GM12878 (cell line): ENCODE results near the gene FAM229A. TPM values are rescaled to one million over a fixed set of nuclear protein-coding genes. Genes with fewer than 3 reads are reported as not detected.

Experiments
- ATAC-seq: fragments of 200-7000 bp; cut with Tn5 transposase; 3 replicates; pipeline ENCODE4 v1.9.1; 2020; ENCODE audit warnings: mild to moderate bottlenecking, moderate library complexity
- BruUV-seq: library from RNA; stranded (reverse); fragments of 400-500 nt; replicated peaks from 2 replicates; lab custom pipeline; 2021; lab: Mats Ljungman, UMichigan
- CTCF ChIA-PET: fragments of 300-600 bp; sonication (Branson Sonifier 250); formaldehyde crosslinking; extraction: SDS; loops from one replicate; lab custom pipeline; 2021; ENCODE audit warnings: inconsistent platforms; lab: Yijun Ruan, JAX
- POLR2A ChIA-PET: fragments of 350-600 bp; formaldehyde crosslinking; extraction: SDS; loops from one replicate; lab custom pipeline; 2021; ENCODE audit warnings: inconsistent platforms; lab: Charles Lee
- RAD21 ChIA-PET: fragments of 300-600 bp; sonication (Branson Sonifier 250); formaldehyde crosslinking; loops from one replicate; lab custom pipeline; 2023; ENCODE audit warnings: antibody characterized with exemption; ENCODE audit not compliant: unreplicated experiment; lab: Charles Lee
- SMC1A ChIA-PET: fragments of 300-600 bp; sonication (Branson Sonifier 250); formaldehyde crosslinking; loops from one replicate; lab custom pipeline; 2023; ENCODE audit not compliant: unreplicated experiment, uncharacterized antibody; lab: Charles Lee
- DNase-seq: peaks from one replicate; pipeline ENCODE4 v3.0.0-alpha.2; 2011; ENCODE audit warnings: low read depth, low spot score
- FAIRE-seq: peaks from 3 replicates; lab custom pipeline; 2011; peaks lifted over from hg19 to GRCh38; lab: Jason Lieb, UNC
- H2AFZ ChIP-seq: 2 replicates; pipeline ENCODE4 v1.6.0; 2011; ENCODE audit warnings: low read depth, low read length, control low read depth; ENCODE audit not compliant: control insufficient read depth
- H3K27ac ChIP-seq: 2 replicates; pipeline ENCODE4 v1.5.1; 2011; ENCODE audit warnings: control low read depth; ENCODE audit not compliant: control insufficient read depth, insufficient read depth
- H3K27me3 ChIP-seq, 2 experiments: replicated peaks in 1 of 2; 2 replicates each; pipeline versions ENCODE4 v1.6.0 to v1.6.1; 2011; ENCODE audit warnings: low read length in 1 of 2; ENCODE audit not compliant: control insufficient read depth in 2 of 2, insufficient read depth in 2 of 2
- H3K36me3 ChIP-seq, 2 experiments: 2 replicates each; pipeline ENCODE4 v1.5.1; 2011; ENCODE audit warnings: low read length in 1 of 2; ENCODE audit not compliant: control insufficient read depth in 2 of 2, insufficient read depth in 2 of 2
- H3K4me1 ChIP-seq: 2 replicates; pipeline ENCODE4 v1.6.1; 2011; ENCODE audit warnings: mild to moderate bottlenecking, low read length, moderate library complexity, mixed read lengths; ENCODE audit not compliant: control insufficient read depth, insufficient read depth
- H3K4me2 ChIP-seq: 2 replicates; pipeline ENCODE4 v1.6.0; 2011; ENCODE audit warnings: control low read depth; ENCODE audit not compliant: control insufficient read depth, insufficient read depth
- H3K4me3 ChIP-seq: fragments of 200-600 bp; sonication (generic); 2 replicates; pipeline ENCODE4 v1.5.1; 2016
- H3K79me2 ChIP-seq: 2 replicates; pipeline ENCODE4 v1.6.0; 2011; ENCODE audit warnings: low read length; ENCODE audit not compliant: control insufficient read depth, insufficient read depth
- H3K9ac ChIP-seq: 2 replicates; pipeline ENCODE4 v1.8.0; 2011; ENCODE audit warnings: low read length, control low read depth, mixed read lengths; ENCODE audit not compliant: control insufficient read depth, insufficient read depth
- H3K9me3 ChIP-seq: replicated peaks from 3 replicates; pipeline ENCODE4 v1.5.1; 2011; ENCODE audit warnings: mild to moderate bottlenecking, low read length; ENCODE audit not compliant: control insufficient read depth, insufficient read depth
- H4K20me1 ChIP-seq: 2 replicates; pipeline ENCODE4 v1.6.0; 2011; ENCODE audit not compliant: control insufficient read depth, insufficient read depth
- BHLHE40 ChIP-seq, 2 experiments: fragments of 450-650 bp in 1 of 2; IDR thresholded peaks; 2 replicates each; pipeline ENCODE4 v1.6.1; 2011 to 2017; ENCODE audit warnings: low read depth in 2 of 2, borderline replicate concordance in 1 of 2, improper control_type of control experiment in 1 of 2, low read length in 1 of 2, mild to moderate bottlenecking in 1 of 2
- CHD2 ChIP-seq: IDR thresholded peaks from 2 replicates; pipeline ENCODE4 v1.6.1; 2011; ENCODE audit warnings: low read depth, low read length, improper control_type of control experiment, borderline replicate concordance
- CREB1 ChIP-seq: IDR thresholded peaks from 2 replicates; pipeline ENCODE4 v1.6.1; 2012; ENCODE audit warnings: low read depth, mild to moderate bottlenecking, inconsistent platforms
- IKZF1 ChIP-seq: fragments of 450-650 bp; conservative IDR thresholded peaks from 2 replicates; pipeline ENCODE4 v1.6.1; 2017; ENCODE audit warnings: antibody characterized with exemption, mild to moderate bottlenecking
- MEF2A ChIP-seq: IDR thresholded peaks from 2 replicates; pipeline ENCODE4 v1.6.1; 2011; ENCODE audit warnings: low read depth, mild to moderate bottlenecking, low read length, moderate library complexity; ENCODE audit not compliant: insufficient read depth
- NFXL1 ChIP-seq: fragments of 450-650 bp; IDR thresholded peaks from 2 replicates; pipeline ENCODE4 v1.6.1; 2017; ENCODE audit warnings: antibody characterized with exemption, mild to moderate bottlenecking, borderline replicate concordance
- NR2C1 ChIP-seq: fragments of 450-650 bp; IDR thresholded peaks from 2 replicates; pipeline ENCODE4 v1.6.1; 2017; ENCODE audit warnings: antibody characterized with exemption, mild to moderate bottlenecking, moderate library complexity
- NR2F1 ChIP-seq: fragments of 450-650 bp; conservative IDR thresholded peaks from 2 replicates; pipeline ENCODE4 v1.6.1; 2017; ENCODE audit warnings: mild to moderate bottlenecking
- POLR2AphosphoS2 ChIP-seq: IDR thresholded peaks from 2 replicates; pipeline ENCODE4 v1.6.1; 2011; ENCODE audit warnings: low read depth, mild to moderate bottlenecking, low read length, improper control_type of control experiment, moderate library complexity
- RBBP5 ChIP-seq: fragments of 200-600 bp; sonication (generic); conservative IDR thresholded peaks from 2 replicates; pipeline ENCODE4 v1.6.1; 2016
- RELA ChIP-seq: fragments of 450-650 bp; IDR thresholded peaks from 2 replicates; pipeline ENCODE4 v1.8.0; 2014; ENCODE audit warnings: borderline replicate concordance; ENCODE audit not compliant: partially characterized antibody
- SMARCA5 ChIP-seq: fragments of 450-650 bp; IDR thresholded peaks from 2 replicates; pipeline ENCODE4 v1.6.1; 2017; ENCODE audit warnings: mild to moderate bottlenecking
- ZNF207 ChIP-seq: fragments of 450-650 bp; IDR thresholded peaks from 2 replicates; pipeline ENCODE4 v1.6.1; 2014; ENCODE audit warnings: antibody characterized with exemption, mild to moderate bottlenecking, borderline replicate concordance
- ZNF24 ChIP-seq: fragments of 450-650 bp; IDR thresholded peaks from 2 replicates; pipeline ENCODE4 v1.6.1; 2017; ENCODE audit warnings: antibody characterized with exemption, mild to moderate bottlenecking
- ZNF274 ChIP-seq: IDR thresholded peaks from one replicate; pipeline ENCODE4 v1.8.0; 2011; ENCODE audit not compliant: insufficient read length, insufficient read depth
- WGBS: methylation state at CpG from one replicate; pipeline ENCODE4 v1.1.6; 2016; ENCODE audit warnings: low lambda C conversion rate; ENCODE audit not compliant: insufficient replicate concordance, insufficient coverage; ENCODE audit errors: missing lambda C conversion rate; 5-methylcytosine and 5-hydroxymethylcytosine counted together
- in situ Hi-C: fragments of 300-500 bp; cut with MboI; formaldehyde crosslinking; loops from 9 replicates; pipeline ENCODE4 v1.14.3; 2018; ENCODE audit warnings: mixed read lengths
- intact Hi-C: fragments of 100-400 bp; cut with micrococcal nuclease; formaldehyde crosslinking; loops from one replicate; pipeline ENCODE4 v1.14.2; 2022; ENCODE audit not compliant: unreplicated experiment
- polyA plus RNA-seq, 11 experiments: library from polyadenylated mRNA; depleted of rRNA in 4 of 11; unstranded in 6 of 11; stranded (reverse) in 5 of 11; fragments of >200 nt; fragmentation: Nextera tagmentation in 4 of 11; fragmentation: Illumina TruSeq in 1 of 11; extraction: Ambion mirVana in 4 of 11; extraction: Trizol in 1 of 11; gene quantifications; 1 replicate in 1 of 11; 2 replicates in 10 of 11; pipeline versions ENCODE4 v1.2.1 to v1.2.3, GENCODE V29; 2011 to 2016; ENCODE audit warnings: inconsistent platforms in 2 of 11, missing spikeins in 2 of 11, low read depth in 1 of 11
- total RNA-seq, 4 experiments: library from RNA; depleted of rRNA in 3 of 4; stranded (reverse); fragments of >200 nt in 3 of 4; fragmentation: Illumina TruSeq in 1 of 4; extraction: Trizol in 1 of 4; gene quantifications; 2 replicates each; pipeline versions ENCODE4 v1.2.1 to v1.2.3, GENCODE V29; 2013 to 2021
- TF ChIP-seq, protein P1 (sequence below): fragments of 450-650 bp; formaldehyde crosslinking; IDR thresholded peaks from 2 replicates; pipeline ENCODE4 v1.5.0; 2022; ENCODE audit warnings: mild to moderate bottlenecking, missing genetic modification characterization

FAM229A gene
- total and polyA plus RNA-seq, 10 of the 15 experiments (the other 5 are each of a cell fraction or from before 2014, with no cell fraction given) = 0.02 to 5.3 (median 1.4) TPM; not detected in 1

DNA sequence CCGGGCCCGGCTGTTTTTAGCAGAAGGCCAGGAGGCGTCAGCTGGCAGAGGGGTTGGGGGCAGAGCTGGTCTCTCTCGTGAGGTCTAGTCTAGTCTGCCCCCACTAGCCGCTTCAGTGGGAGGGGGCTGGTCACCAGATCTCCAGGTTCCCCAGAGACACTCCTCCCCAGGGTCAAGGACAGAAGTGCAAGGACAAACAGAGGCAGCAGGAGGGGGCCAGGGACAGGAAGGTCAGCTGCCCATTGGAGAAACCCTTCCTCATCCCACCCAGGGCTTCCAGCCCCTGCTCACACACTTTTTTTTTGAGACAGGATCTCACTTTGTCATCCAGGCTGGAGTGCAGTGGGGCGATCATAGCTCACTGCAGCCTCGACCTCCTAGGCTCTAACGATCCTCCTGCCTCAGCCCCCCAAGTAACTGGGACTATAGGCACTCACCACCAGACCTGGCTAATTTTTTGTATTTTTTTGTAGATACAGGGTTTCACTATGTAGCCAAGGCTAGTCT, 10.0 kb downstream of the FAM229A start (continued):
- TF ChIP-seq, protein P1, sequence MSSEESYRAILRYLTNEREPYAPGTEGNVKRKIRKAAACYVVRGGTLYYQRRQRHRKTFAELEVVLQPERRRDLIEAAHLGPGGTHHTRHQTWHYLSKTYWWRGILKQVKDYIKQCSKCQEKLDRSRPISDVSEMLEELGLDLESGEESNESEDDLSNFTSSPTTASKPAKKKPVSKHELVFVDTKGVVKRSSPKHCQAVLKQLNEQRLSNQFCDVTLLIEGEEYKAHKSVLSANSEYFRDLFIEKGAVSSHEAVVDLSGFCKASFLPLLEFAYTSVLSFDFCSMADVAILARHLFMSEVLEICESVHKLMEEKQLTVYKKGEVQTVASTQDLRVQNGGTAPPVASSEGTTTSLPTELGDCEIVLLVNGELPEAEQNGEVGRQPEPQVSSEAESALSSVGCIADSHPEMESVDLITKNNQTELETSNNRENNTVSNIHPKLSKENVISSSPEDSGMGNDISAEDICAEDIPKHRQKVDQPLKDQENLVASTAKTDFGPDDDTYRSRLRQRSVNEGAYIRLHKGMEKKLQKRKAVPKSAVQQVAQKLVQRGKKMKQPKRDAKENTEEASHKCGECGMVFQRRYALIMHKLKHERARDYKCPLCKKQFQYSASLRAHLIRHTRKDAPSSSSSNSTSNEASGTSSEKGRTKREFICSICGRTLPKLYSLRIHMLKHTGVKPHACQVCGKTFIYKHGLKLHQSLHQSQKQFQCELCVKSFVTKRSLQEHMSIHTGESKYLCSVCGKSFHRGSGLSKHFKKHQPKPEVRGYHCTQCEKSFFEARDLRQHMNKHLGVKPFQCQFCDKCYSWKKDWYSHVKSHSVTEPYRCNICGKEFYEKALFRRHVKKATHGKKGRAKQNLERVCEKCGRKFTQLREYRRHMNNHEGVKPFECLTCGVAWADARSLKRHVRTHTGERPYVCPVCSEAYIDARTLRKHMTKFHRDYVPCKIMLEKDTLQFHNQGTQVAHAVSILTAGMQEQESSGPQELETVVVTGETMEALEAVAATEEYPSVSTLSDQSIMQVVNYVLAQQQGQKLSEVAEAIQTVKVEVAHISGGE (CRISPR knock-in tag) = no peak
- TF ChIP-seq ZNF274 (no peak), NFXL1 (no peak)
- TF ChIP-seq, all 136 proteins: peak for 0

DNA sequence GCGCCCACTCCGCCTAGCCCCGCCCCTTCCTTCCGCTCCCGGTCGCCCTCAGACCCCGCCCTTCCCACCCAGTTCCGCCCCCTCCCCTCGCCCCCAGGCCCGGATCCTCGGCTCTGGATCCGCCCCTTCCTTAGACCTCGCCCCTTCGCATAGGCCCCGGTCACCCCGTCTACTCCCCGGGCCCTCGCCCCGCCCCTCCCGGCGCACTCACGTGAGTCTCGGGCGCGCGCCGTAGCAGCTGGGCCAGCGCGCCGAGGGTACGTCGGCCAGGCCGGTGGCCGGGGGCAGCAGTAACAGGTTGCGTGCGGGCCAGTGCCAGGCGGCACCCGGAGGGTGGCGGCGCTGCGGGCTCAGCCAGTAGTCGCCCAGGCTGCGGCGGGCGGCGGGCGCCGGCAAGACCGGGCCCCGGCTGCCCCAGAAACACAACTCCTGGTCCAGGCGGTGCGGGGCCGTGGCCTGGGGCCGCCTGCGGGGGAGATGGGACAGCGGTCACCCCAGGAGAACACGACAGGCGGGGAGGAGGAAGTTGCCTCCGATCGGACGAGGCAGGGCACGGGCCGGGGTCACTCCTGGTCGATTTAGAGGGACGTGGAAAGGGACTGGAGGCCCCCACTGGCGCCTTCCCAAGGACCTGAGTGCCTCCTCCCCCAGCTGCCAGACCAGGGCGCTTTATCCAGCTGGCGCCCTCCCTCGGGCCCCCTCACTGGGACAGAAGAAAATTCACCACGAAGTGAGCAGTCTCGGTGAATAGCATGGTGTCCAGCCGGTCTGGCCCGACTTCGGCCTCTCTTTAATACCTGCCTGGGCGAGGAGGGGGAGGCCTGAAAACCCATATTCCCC, 10.7 kb downstream of the FAM229A start:
- Histone ChIP-seq H3K4me2 (peak overlapping the region; percentile 98), H3K9ac (peak overlapping the region; percentile 85), H3K36me3 (no peaks in the 10 kb centered on the region), H3K4me1 (peaks cover 14% of the 10 kb centered on the region), H4K20me1 (no peaks in the 10 kb centered on the region), H3K4me3 (peak overlapping the region; percentile 72), H3K79me2 (no peaks in the 10 kb centered on the region; the same call in 1 of the 2 replicates), H3K9me3 (no peaks in the 10 kb centered on the region), H3K27ac (peak overlapping the region; percentile 56), H3K27me3 (no peaks in the 10 kb centered on the region), H2AFZ (peak overlapping the region; percentile 90)
- ChIA-PET CTCF (interaction anchor here (0.6 to 3.0 kb wide), 9 partner anchors 10 to 830 kb away, joined by 3 to 8 read pairs (median 4); partner anchors contain the start of genes BSDC1 and TRIM62), SMC1A (interaction anchor here (0.6 to 3.6 kb wide), 7 partner anchors 15 to 246 kb away, joined by 3 to 16 read pairs (median 3); partner anchors contain the start of genes HDAC1 and MARCKSL1), RAD21 (interaction anchor here (0.6 to 2.8 kb wide), 3 partner anchors 15 to 43 kb away, joined by 3 to 18 read pairs (median 5); partner anchors contain the start of genes BSDC1 and MARCKSL1), POLR2A (interaction anchor here (0.6 to 5.1 kb wide), 8 partner anchors 12 to 45 kb away, joined by 3 to 46 read pairs (median 4); partner anchors contain the start of genes BSDC1 and MARCKSL1)
- intact Hi-C loops (loop anchor here (2.0 kb wide), 1 partner anchor 15 kb away; the partner anchor contains the start of gene MARCKSL1), in situ Hi-C loops (no loop called here)
- FAIRE-seq = peak; percentile 89
- peak; percentile 96 for ATAC-seq
- BruUV-seq = no TSS peak
- peak; percentile 69 for DNase-seq
- WGBS = 9% methylated on average over 64 of the region's 75 CpGs
- TF ChIP-seq NR2C1 (no peak), CHD2 (0 out of 2 replicates have a peak, but pooled peaks have one; percentile 10), MEF2A (no peak), IKZF1 (peak; percentile 70), RBBP5 (no peak), SMARCA5 (peak; percentile 58; the same call in 1 of the 2 replicates), ZNF24 (0 out of 2 replicates have a peak, but pooled peaks have one; percentile 24), POLR2AphosphoS2 (peak; percentile 57; the same call in 1 of the 2 replicates), NR2F1 (peak; percentile 70; the same call in 1 of the 2 replicates), ZNF207 (no peak), RELA (peak; percentile 23), CREB1 (0 out of 2 replicates have a peak, but pooled peaks have one; percentile 5), BHLHE40 (IDR thresholded peaks at IDR 0.05; ENCODE audit: borderline replicate concordance in 1 of 2, low read depth in 2 of 2, low read length in 1 of 2) (peak; percentile 99 to 100)
